Pancreas (tissue), 8 donors: ENCODE data around the gene DAGLB. TPM values are rescaled to one million over a fixed set of nuclear protein-coding genes. Genes with fewer than 3 reads are reported as not detected.

Source experiments
- polyA plus RNA-seq, 2 donors: library from polyadenylated mRNA; stranded (reverse); fragments of 200-250 nt; gene quantifications; one replicate each; pipeline ENCODE4 v1.2.3, GENCODE V29; 2013
- total RNA-seq, 6 donors: library from RNA; stranded (reverse); fragmentation: NEBNext Ultra II Directional in 4 of 6; extraction: Animal tissue kit (Norgen Biotek cat#: 25700) in 4 of 6; gene quantifications; one replicate each; pipeline versions ENCODE4 v1.2.1 to v1.2.4, GENCODE V29; 2021 to 2023
- donor health status: healthy with polysubstance abuse.
- donor health status: DM: no; HTN: no; CAD: no; lungs with moderate emphysema.
- donor health status: DM: no; HTN: no; CAD: no.
- donor health status: Bipolar disorder and iron deficiency.
- donor health status: DM: yes; HTN: yes; CAD: no.
- donor health status: DM: no; HTN: no; CAD: no.
- donor health status: DM: no; HTN: no; CAD: no.
- donor health status: DM: yes; HTN: yes; CAD: no.

Gene DAGLB
- total and polyA plus RNA-seq, 8 donors, result 7.8 to 16.7 (median 10.1) TPM

Other genes with a start within 250 kb of the DAGLB start
- gene CYTH3, start 175.3 kb downstream of the DAGLB start, total RNA-seq, result 10 to 100 TPM in 1 of 6 donors, 1 to 10 TPM in 5; 3.4 to 12.5 (median 4.5) TPM
- 1 to 10 TPM; 4.0 to 5.4 TPM for gene CYTH3, start 175.3 kb downstream of the DAGLB start, polyA plus RNA-seq
- gene FAM220A, start 99.0 kb downstream of the DAGLB start, total RNA-seq, result 1 to 10 TPM; 5.9 to 9.9 (median 8.2) TPM
- gene FAM220A, start 99.0 kb downstream of the DAGLB start, polyA plus RNA-seq, result 1 to 10 TPM; 3.2 to 4.7 TPM
- 100 to 1,000 TPM in 1 of 6 donors, 10 to 100 TPM in 5; 62.7 to 137 (median 81.8) TPM for gene RAC1, start 73.4 kb downstream of the DAGLB start, total RNA-seq
- gene RAC1, start 73.4 kb downstream of the DAGLB start, polyA plus RNA-seq, result 100 to 1,000 TPM in 1 of 2 donors, 10 to 100 TPM in 1; 92.7 to 149 TPM
- gene KDELR2, start 36.2 kb upstream of the DAGLB start, total RNA-seq, result 10 to 100 TPM; 54.2 to 97.0 (median 82.5) TPM
- gene KDELR2, start 36.2 kb upstream of the DAGLB start, polyA plus RNA-seq, result 10 to 100 TPM; 47.2 to 63.4 TPM
- gene GRID2IP, start 103.5 kb upstream of the DAGLB start, total RNA-seq, result under 1 TPM; 0.47 to 1.00 (median 0.75) TPM
- under 1 TPM; 0.47 to 0.57 TPM for gene GRID2IP, start 103.5 kb upstream of the DAGLB start, polyA plus RNA-seq
- gene ZDHHC4, start 129.5 kb upstream of the DAGLB start, total RNA-seq, result 10 to 100 TPM; 28.4 to 42.1 (median 36.0) TPM
- gene ZDHHC4, start 129.5 kb upstream of the DAGLB start, polyA plus RNA-seq, result 10 to 100 TPM; 33.1 to 43.4 TPM
- gene INTS15, start 142.1 kb upstream of the DAGLB start, total RNA-seq, result 10 to 100 TPM; 12.4 to 18.1 (median 14.1) TPM
- gene INTS15, start 142.1 kb upstream of the DAGLB start, polyA plus RNA-seq, result 10 to 100 TPM; 21.1 to 23.0 TPM
- gene ZNF853, start 167.7 kb upstream of the DAGLB start, total RNA-seq, result 1 to 10 TPM; 3.6 to 7.8 (median 5.8) TPM
- gene ZNF853, start 167.7 kb upstream of the DAGLB start, polyA plus RNA-seq, result 1 to 10 TPM; 1.6 to 4.3 TPM
- gene ZNF316, start 189.4 kb upstream of the DAGLB start, total RNA-seq, result 10 to 100 TPM; 12.4 to 21.6 (median 14.5) TPM
- 10 to 100 TPM; 19.6 to 52.6 TPM for gene ZNF316, start 189.4 kb upstream of the DAGLB start, polyA plus RNA-seq